BE2C (cell line): Measurements from ENCODE around the gene METTL2A.
"Not testable (repeated sequence)": the region's sequence is repeated elsewhere in the genome, so short reads cannot be mapped to it uniquely, and the experiment has no call there.

Experiments used
- DNase-seq: peaks from one replicate; pipeline ENCODE4 v3.0.0-alpha.2; 2020
- H3K27me3 ChIP-seq: fragments of 250-450 bp; sonication (Bioruptor Pico); 2 replicates; pipeline ENCODE4 v1.5.1; 2020; ENCODE audit warnings: mild to moderate bottlenecking
- H3K36me3 ChIP-seq: fragments of 250-450 bp; sonication (Bioruptor Pico); 2 replicates; pipeline ENCODE4 v1.5.1; 2020; ENCODE audit warnings: mild to moderate bottlenecking
- H3K4me1 ChIP-seq: fragments of 250-450 bp; sonication (Bioruptor Pico); 2 replicates; pipeline ENCODE4 v1.5.1; 2020
- H3K4me3 ChIP-seq: 2 replicates; pipeline ENCODE4 v1.5.1; 2011; ENCODE audit warnings: low read depth, low read length
- H3K9me3 ChIP-seq: fragments of 250-450 bp; sonication (Bioruptor Pico); 2 replicates; pipeline ENCODE4 v1.5.1; 2020
- TF ChIP-seq, protein P1 (sequence below): IDR thresholded peaks from 2 replicates; pipeline ENCODE4 v1.5.1; 2012; ENCODE audit warnings: mild to moderate bottlenecking, low read depth, low read length

Gene METTL2A

DNA sequence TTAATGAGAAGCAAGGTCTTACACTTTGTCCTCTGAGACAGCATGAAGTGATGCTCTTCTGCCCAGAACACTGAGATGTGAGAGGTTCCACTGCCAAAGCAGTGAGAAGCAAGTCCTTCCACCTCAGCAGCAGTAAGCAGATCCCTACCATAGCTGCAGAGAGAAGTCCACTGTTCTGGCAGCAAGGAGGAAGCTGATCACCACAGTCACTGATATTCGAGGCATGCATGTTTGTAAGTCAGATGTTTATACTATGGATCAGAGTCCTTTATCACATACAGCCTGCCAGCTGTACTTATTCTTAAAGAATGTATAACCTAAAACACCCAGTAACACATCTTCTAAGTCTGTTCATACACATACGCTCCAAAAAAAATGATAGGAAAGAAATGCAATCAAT, 18.2 kb upstream of the METTL2A start:
- DNase-seq: no peak
- Histone ChIP-seq H3K27me3 (peaks cover 3% of the 10 kb centered on the region; the same call in 1 of the 2 replicates), H3K36me3 (no peaks in the 10 kb centered on the region), H3K9me3 (no peaks in the 10 kb centered on the region; the same call in 1 of the 2 replicates), H3K4me1 (no peaks in the 10 kb centered on the region), H3K4me3 (no peak overlapping the region)
- TF ChIP-seq, protein P1, sequence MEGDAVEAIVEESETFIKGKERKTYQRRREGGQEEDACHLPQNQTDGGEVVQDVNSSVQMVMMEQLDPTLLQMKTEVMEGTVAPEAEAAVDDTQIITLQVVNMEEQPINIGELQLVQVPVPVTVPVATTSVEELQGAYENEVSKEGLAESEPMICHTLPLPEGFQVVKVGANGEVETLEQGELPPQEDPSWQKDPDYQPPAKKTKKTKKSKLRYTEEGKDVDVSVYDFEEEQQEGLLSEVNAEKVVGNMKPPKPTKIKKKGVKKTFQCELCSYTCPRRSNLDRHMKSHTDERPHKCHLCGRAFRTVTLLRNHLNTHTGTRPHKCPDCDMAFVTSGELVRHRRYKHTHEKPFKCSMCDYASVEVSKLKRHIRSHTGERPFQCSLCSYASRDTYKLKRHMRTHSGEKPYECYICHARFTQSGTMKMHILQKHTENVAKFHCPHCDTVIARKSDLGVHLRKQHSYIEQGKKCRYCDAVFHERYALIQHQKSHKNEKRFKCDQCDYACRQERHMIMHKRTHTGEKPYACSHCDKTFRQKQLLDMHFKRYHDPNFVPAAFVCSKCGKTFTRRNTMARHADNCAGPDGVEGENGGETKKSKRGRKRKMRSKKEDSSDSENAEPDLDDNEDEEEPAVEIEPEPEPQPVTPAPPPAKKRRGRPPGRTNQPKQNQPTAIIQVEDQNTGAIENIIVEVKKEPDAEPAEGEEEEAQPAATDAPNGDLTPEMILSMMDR: no peak

DNA sequence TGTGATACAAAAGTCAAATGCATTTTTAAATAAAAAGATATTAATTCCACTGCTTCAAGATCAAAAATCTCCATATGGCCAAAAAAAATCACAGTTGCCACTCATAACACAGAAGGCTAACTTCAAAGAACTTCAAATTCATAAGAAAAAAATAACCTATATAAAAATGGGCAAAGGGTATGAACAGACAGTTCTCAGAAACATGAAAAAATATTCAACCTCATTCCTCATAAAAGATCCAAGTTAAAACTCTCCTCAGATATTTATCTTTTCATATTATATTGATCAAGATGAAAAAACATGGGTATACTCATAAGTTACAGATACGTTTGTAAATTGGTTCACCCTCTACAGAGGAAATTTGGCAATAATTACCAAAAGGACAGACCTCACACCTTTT, 10.6 kb upstream of the METTL2A start:
- H3K27me3 ChIP-seq, DNase-seq, H3K4me3 ChIP-seq, H3K9me3 ChIP-seq, H3K36me3 ChIP-seq, H3K4me1 ChIP-seq: not testable (repeated sequence)

DNA sequence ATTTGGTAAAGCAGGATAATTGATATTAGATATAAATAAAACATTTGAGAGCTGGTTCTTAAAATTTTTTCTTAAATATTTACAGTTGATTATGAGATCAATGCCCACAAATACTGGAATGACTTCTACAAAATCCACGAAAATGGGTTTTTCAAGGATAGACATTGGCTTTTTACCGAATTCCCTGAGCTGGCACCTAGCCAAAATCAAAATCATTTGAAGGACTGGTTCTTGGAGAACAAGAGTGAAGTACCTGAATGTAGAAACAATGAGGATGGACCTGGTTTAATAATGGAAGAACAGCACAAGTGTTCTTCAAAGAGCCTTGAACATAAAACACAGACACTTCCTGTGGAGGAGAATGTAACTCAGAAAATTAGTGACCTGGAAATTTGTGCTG, 2.5 kb downstream of the METTL2A start:
- not testable (repeated sequence) for H3K27me3 ChIP-seq, H3K4me3 ChIP-seq, H3K36me3 ChIP-seq, H3K9me3 ChIP-seq, H3K4me1 ChIP-seq, DNase-seq

DNA sequence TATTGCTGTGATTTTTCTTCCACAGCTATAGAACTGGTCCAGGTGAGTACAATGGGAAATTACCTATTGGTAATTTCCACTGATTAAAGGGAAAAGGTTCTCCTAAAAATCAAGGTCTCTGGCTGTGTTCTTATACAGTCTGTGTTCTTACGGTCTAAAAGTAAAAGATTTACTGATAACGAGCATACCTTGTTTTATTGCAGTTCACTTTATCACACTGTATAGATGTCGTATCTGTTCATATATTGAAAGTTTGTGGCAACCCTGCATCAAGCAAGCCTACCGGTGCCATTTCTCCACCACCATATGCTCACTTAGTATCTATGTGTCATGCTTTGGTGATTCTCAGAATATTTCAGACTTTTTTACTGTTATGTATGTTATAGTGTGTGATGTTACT, 11.6 kb downstream of the METTL2A start:
- not testable (repeated sequence) for H3K36me3 ChIP-seq, H3K27me3 ChIP-seq, H3K4me1 ChIP-seq, H3K4me3 ChIP-seq, DNase-seq, H3K9me3 ChIP-seq

DNA sequence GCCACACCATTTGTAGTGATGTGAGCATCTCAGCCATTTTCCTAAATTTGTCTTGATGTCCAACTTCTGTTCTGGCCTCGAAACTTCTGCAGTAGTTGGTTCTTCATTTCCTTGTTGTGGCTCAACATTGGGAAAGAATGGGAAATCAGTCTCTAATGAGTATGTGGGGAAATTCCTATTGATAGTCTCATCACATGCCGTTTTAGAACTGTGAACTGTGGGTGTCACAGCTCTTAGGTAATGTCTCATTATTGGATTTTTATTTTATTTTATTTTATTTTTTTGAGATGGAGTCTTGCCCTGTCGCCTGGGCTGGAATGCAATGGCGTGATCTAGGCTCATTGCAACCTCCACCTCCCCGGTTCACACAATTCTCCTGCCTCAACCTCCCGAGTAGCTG, 17.5 kb downstream of the METTL2A start:
- peaks cover 24% of the 10 kb centered on the region; the same call in 1 of the 2 replicates for H3K36me3 ChIP-seq
- not testable (repeated sequence) for DNase-seq, H3K4me3 ChIP-seq, H3K9me3 ChIP-seq, H3K27me3 ChIP-seq, H3K4me1 ChIP-seq

DNA sequence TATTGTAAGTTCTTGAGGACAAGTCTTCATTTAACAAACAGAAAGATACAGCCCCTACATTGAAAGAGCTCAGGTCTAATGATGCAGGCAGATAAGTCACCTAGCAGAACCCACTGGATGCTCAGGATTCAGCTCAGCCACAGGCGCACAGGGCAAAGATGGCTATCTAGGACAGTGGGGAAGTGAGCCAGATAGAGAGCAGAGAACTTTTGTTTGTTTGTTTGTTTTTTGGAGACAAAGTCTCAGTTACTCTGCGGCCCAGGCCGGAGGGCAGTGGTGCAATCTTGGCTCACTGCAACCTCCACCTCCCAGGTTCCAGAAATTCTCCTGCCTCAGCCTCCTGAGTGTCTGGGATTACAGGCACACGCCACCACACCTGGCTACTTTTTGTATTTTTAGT, 20.4 kb downstream of the METTL2A start:
- no peaks in the 10 kb centered on the region for H3K4me1 ChIP-seq
- DNase-seq: no peak
- H3K4me3 ChIP-seq: no peak overlapping the region
- TF ChIP-seq, protein P1: no peak
- H3K36me3 ChIP-seq: peaks cover 30% of the 10 kb centered on the region; the same call in 1 of the 2 replicates
- no peaks in the 10 kb centered on the region for H3K27me3 ChIP-seq
- no peaks in the 10 kb centered on the region for H3K9me3 ChIP-seq

DNA sequence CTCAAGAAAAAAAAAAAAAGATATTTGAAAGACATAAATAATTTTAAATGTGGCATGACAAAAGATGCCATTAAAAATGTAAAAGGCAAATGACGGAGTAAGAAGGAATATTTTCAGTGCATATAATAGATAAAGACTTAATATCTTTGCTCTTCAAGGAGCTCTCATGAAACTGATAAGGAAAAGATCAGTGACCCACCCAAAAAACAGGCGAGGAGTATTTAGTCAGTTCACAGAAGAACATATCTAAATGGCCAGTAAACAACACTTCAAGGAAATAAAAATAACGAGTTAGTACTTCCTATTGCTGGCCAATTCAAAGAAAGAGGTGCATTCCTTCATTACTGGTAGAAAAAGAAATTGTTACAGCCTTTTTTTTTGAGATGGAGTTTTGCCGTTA, 22.1 kb downstream of the METTL2A start:
- not testable (repeated sequence) for H3K27me3 ChIP-seq, H3K4me1 ChIP-seq, H3K4me3 ChIP-seq, H3K9me3 ChIP-seq, DNase-seq
- peaks cover 29% of the 10 kb centered on the region; the same call in 1 of the 2 replicates for H3K36me3 ChIP-seq

DNA sequence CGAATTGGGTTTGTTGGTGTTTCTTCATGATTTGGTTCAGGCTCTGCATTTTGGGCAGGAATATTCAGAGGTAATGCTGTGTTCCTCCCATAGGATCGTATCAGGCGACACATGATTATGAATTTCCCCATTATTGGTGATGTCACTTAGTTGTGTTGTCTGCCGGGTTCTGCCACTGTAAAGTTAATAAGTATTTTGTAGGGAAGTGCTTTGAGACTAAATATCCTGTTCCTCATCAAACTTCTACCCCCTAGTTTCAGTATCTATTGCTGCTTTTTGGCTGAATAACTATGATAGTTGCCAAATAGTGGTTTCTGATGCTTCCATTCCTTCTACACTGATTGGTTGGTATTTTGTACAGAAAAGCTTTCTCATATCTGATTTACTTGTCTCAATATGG, 28.5 kb downstream of the METTL2A start:
- not testable (repeated sequence) for H3K36me3 ChIP-seq, H3K4me1 ChIP-seq, H3K9me3 ChIP-seq, DNase-seq, H3K4me3 ChIP-seq, H3K27me3 ChIP-seq

DNA sequence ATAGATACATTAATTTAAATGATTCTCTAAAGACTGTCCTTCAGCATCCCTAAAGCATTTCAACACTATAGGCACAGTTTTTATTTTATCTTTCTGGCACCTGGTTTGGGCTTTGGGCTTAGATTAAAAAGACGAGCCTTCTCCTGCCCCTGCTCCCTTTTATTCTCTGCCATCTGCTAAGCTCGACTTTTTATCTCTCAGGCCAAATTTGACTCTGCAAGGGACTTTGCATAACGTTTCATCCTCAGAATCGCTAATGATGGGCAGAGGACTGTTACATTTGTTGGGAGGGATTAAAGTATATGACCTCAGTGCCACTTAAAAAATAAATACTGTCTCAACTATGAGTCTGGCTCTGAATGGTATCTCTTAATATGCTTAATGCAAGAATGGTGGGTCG, 29.3 kb downstream of the METTL2A start:
- not testable (repeated sequence) for H3K27me3 ChIP-seq, H3K4me1 ChIP-seq, H3K9me3 ChIP-seq, DNase-seq, H3K4me3 ChIP-seq, H3K36me3 ChIP-seq

DNA sequence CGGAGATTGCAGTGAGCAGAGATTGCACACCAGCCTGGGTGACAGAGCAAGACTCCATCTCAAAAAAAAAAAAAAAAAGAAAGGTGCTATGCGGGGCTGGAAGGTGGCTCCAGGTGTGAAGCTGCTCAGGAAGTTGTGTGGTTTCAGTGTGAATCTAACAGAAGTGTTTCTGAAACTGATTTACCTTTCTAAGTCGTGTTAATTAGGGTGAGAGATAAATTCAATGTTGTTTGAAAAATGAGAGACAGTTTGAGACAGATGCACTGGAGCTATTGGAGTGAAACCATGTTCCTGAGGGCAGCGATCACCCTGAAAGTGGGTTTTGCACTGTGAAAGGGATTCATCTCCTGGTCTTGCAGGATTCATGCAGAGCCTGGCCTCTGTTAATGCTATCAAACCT, 30.0 kb downstream of the METTL2A start:
- DNase-seq, H3K27me3 ChIP-seq, H3K36me3 ChIP-seq, H3K4me1 ChIP-seq, H3K9me3 ChIP-seq, H3K4me3 ChIP-seq: not testable (repeated sequence)

DNA sequence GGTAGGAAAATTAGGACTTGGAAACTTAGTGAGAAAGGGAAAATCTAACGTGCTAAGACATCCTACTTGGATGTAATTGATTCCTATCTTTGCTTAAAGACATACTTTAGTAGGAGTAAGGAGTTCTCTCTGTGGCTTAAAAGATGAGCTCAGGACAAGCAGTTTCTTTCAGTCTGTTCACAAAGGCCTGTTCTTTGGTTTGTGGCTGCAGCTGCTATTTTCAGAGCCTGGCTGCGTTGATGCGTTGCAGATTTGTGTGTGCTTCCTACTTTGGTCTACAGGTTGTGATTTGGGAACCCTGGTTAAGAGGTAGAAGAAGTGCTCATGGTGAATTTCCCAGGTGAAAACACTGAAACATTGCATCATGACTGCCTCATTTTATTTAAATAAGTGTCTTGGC, 30.4 kb downstream of the METTL2A start:
- H3K9me3 ChIP-seq, H3K36me3 ChIP-seq, H3K4me3 ChIP-seq, H3K27me3 ChIP-seq, DNase-seq, H3K4me1 ChIP-seq: not testable (repeated sequence)
